Calu3 (cell line): ENCODE results near the gene PTPN14. TPM values are rescaled to one million over a fixed set of nuclear protein-coding genes. Genes with fewer than 3 reads are reported as not detected.

Source experiments
- BruUV-seq: library from RNA; stranded (reverse); fragments of 400-500 nt; replicated peaks from 2 replicates; lab custom pipeline; 2021; lab: Mats Ljungman, UMichigan
- CTCF ChIA-PET: fragments of 300-600 bp; sonication (Branson Sonifier 250); formaldehyde crosslinking; loops from one replicate; lab custom pipeline; 2022; ENCODE audit warnings: antibody characterized with exemption; lab: Charles Lee
- DNase-seq: peaks from one replicate; pipeline ENCODE4 v3.0.0; 2022
- H3K27ac Mint-ChIP-seq: one replicate; pipeline ENCODE4 v1.8.0; 2022; ENCODE audit warnings: mixed read lengths; ENCODE audit not compliant: unreplicated experiment
- H3K27me3 Mint-ChIP-seq: one replicate; pipeline ENCODE4 v1.8.0; 2022; ENCODE audit warnings: mixed read lengths; ENCODE audit not compliant: unreplicated experiment
- H3K36me3 Mint-ChIP-seq: one replicate; pipeline ENCODE4 v1.8.0; 2022; ENCODE audit warnings: mild to moderate bottlenecking, moderate library complexity, mixed read lengths; ENCODE audit not compliant: insufficient read depth, unreplicated experiment
- H3K4me1 Mint-ChIP-seq: one replicate; pipeline ENCODE4 v1.8.0; 2022; ENCODE audit warnings: mild to moderate bottlenecking, low read depth, mixed read lengths; ENCODE audit not compliant: unreplicated experiment
- H3K4me3 Mint-ChIP-seq: one replicate; pipeline ENCODE4 v1.8.0; 2022; ENCODE audit warnings: mild to moderate bottlenecking, low read depth, moderate library complexity, mixed read lengths; ENCODE audit not compliant: unreplicated experiment
- H3K9me3 Mint-ChIP-seq: one replicate; pipeline ENCODE4 v1.8.0; 2022; ENCODE audit warnings: low read depth, mixed read lengths; ENCODE audit not compliant: unreplicated experiment
- CTCF ChIP-seq: fragments of 200-600 bp; IDR thresholded peaks from one replicate; pipeline ENCODE4 v1.8.0; 2022; ENCODE audit warnings: antibody characterized with exemption; ENCODE audit not compliant: unreplicated experiment
- intact Hi-C: fragments of 100-400 bp; cut with micrococcal nuclease; formaldehyde crosslinking; loops from one replicate; pipeline ENCODE4 v1.10.0; 2022; ENCODE audit not compliant: unreplicated experiment
- total RNA-seq: library from RNA; stranded (reverse); gene quantifications from 2 replicates; pipeline ENCODE4 v1.2.3, GENCODE V29; 2022

PTPN14 gene
- total RNA-seq, 1 experiment from 2014 or later = 77.4 TPM

- no peak overlapping the region for H3K27ac Mint-ChIP-seq
- no peak for TF ChIP-seq CTCF
- no peak overlapping the region for H3K4me3 Mint-ChIP-seq
- no peaks in the 10 kb centered on the region for H3K27me3 Mint-ChIP-seq
- H3K36me3 Mint-ChIP-seq = peaks cover 5% of the 10 kb centered on the region
- no peak for DNase-seq
- no peaks in the 10 kb centered on the region for H3K9me3 Mint-ChIP-seq
- H3K4me1 Mint-ChIP-seq = no peaks in the 10 kb centered on the region
- intact Hi-C loops = no loop called here
- no TSS peak for BruUV-seq
- CTCF ChIA-PET = no interaction called here
Observed at GRCh38 chr1:214310010-214310409, 241.4 kb downstream of the PTPN14 start.

- no peak for TF ChIP-seq CTCF
- intact Hi-C loops = no loop called here
- H3K4me3 Mint-ChIP-seq = no peak overlapping the region
- no peak overlapping the region for H3K27ac Mint-ChIP-seq
- H3K4me1 Mint-ChIP-seq = no peaks in the 10 kb centered on the region
- BruUV-seq = no TSS peak
- H3K9me3 Mint-ChIP-seq = no peaks in the 10 kb centered on the region
- CTCF ChIA-PET = no interaction called here
- DNase-seq = no peak
- no peaks in the 10 kb centered on the region for H3K36me3 Mint-ChIP-seq
- no peaks in the 10 kb centered on the region for H3K27me3 Mint-ChIP-seq
Observed at GRCh38 chr1:214306269-214306668, 245.1 kb downstream of the PTPN14 start.

GRCh38 chr1:214305164-214305751 is 246.1 kb downstream of the PTPN14 start:
- no peak for DNase-seq
- Mint-ChIP-seq H3K36me3 (no peaks in the 10 kb centered on the region), H3K27me3 (no peaks in the 10 kb centered on the region), H3K27ac (no peak overlapping the region), H3K4me1 (no peaks in the 10 kb centered on the region), H3K4me3 (no peak overlapping the region), H3K9me3 (no peaks in the 10 kb centered on the region)
- intact Hi-C loops = no loop called here
- no peak for TF ChIP-seq CTCF
- BruUV-seq = no TSS peak
- CTCF ChIA-PET = interaction anchor here (0.5 kb wide), 1 partner anchor 1403 kb away, joined by 3 read pairs; no protein-coding TSS in a partner anchor

GRCh38 chr1:214303141-214303930 is 248.1 kb downstream of the PTPN14 start:
- TF ChIP-seq CTCF = no peak
- H3K4me3 Mint-ChIP-seq = no peak overlapping the region
- H3K27ac Mint-ChIP-seq = no peak overlapping the region
- no TSS peak for BruUV-seq
- no peaks in the 10 kb centered on the region for H3K27me3 Mint-ChIP-seq
- intact Hi-C loops = no loop called here
- no peaks in the 10 kb centered on the region for H3K9me3 Mint-ChIP-seq
- DNase-seq = no peak
- no peaks in the 10 kb centered on the region for H3K36me3 Mint-ChIP-seq
- CTCF ChIA-PET = no interaction called here
- H3K4me1 Mint-ChIP-seq = no peaks in the 10 kb centered on the region
